SK-N-SH treated with all-trans-retinoic acid at 6 μM for 48 hours (cell line): ENCODE measurements around the gene PRKAA1.
A peak's percentile ranks its signal among the peaks of the same experiment; 100 is the strongest.

Source experiments
- ATAC-seq: fragments of 200-7000 bp; cut with Tn5 transposase; 3 replicates; pipeline ENCODE4 v1.9.1; 2020; ENCODE audit warnings: mild to moderate bottlenecking, moderate library complexity
- ARNTL ChIP-seq: fragments of 450-650 bp; formaldehyde crosslinking; IDR thresholded peaks from 2 replicates; pipeline ENCODE4 v1.5.0; 2020; ENCODE audit warnings: low read depth, mild to moderate bottlenecking, moderate library complexity, borderline replicate concordance
- BACH2 ChIP-seq: fragments of 250-450 bp; sonication (Bioruptor Pico); IDR thresholded peaks from 2 replicates; pipeline ENCODE4 v1.9.0; 2021; ENCODE audit warnings: mild to moderate bottlenecking, borderline replicate concordance
- CSDC2 ChIP-seq: fragments of 250-450 bp; sonication (Bioruptor Pico); IDR thresholded peaks from 2 replicates; pipeline ENCODE4 v1.5.0; 2020; ENCODE audit warnings: mild to moderate bottlenecking, moderate library complexity
- ESRRG ChIP-seq: fragments of 250-450 bp; sonication (Bioruptor Pico); IDR thresholded peaks from 2 replicates; pipeline ENCODE4 v1.6.1; 2021; ENCODE audit warnings: mild to moderate bottlenecking
- GLIS3 ChIP-seq: fragments of 250-450 bp; sonication (Bioruptor Pico); IDR thresholded peaks from 2 replicates; pipeline ENCODE4 v1.5.0; 2020; ENCODE audit warnings: mild to moderate bottlenecking, moderate library complexity
- ISL1 ChIP-seq: fragments of 250-450 bp; sonication (Bioruptor Pico); IDR thresholded peaks from 2 replicates; pipeline ENCODE4 v2.1.2; 2022; ENCODE audit warnings: mild to moderate bottlenecking, moderate library complexity
- OSR1 ChIP-seq: fragments of 250-450 bp; sonication (Bioruptor Pico); IDR thresholded peaks from 2 replicates; pipeline ENCODE4 v1.8.0; 2022; ENCODE audit warnings: moderate library complexity, mild to moderate bottlenecking, inconsistent platforms
- SNAI2 ChIP-seq: fragments of 250-450 bp; sonication (Bioruptor Pico); IDR thresholded peaks from 2 replicates; pipeline ENCODE4 v1.5.0; 2020; ENCODE audit warnings: mild to moderate bottlenecking, moderate library complexity
- TCF4 ChIP-seq: fragments of 250-450 bp; sonication (Bioruptor Pico); IDR thresholded peaks from 2 replicates; pipeline ENCODE4 v1.8.0; 2021; ENCODE audit warnings: mild to moderate bottlenecking, moderate library complexity, borderline replicate concordance
- TOX ChIP-seq: fragments of 250-450 bp; sonication (Bioruptor Pico); IDR thresholded peaks from 2 replicates; pipeline ENCODE4 v1.8.0; 2021; ENCODE audit warnings: mild to moderate bottlenecking, moderate library complexity, borderline replicate concordance
- ZC3H10 ChIP-seq: fragments of 250-450 bp; sonication (Bioruptor Pico); IDR thresholded peaks from 2 replicates; pipeline ENCODE4 v1.5.1; 2021; ENCODE audit warnings: mild to moderate bottlenecking, moderate library complexity
- ZFP3 ChIP-seq: fragments of 250-450 bp; sonication (Bioruptor Pico); IDR thresholded peaks from 2 replicates; pipeline ENCODE4 v1.5.0; 2020; ENCODE audit warnings: mild to moderate bottlenecking, moderate library complexity
- ZFP30 ChIP-seq: fragments of 450-650 bp; formaldehyde crosslinking; IDR thresholded peaks from 2 replicates; pipeline ENCODE4 v1.5.0; 2022; ENCODE audit warnings: mild to moderate bottlenecking, moderate library complexity
- ZNF565 ChIP-seq: fragments of 450-650 bp; formaldehyde crosslinking; conservative IDR thresholded peaks from 2 replicates; pipeline ENCODE4 v1.5.0; 2020; ENCODE audit warnings: low read depth, mild to moderate bottlenecking, moderate library complexity
- ZNF70 ChIP-seq: fragments of 450-650 bp; formaldehyde crosslinking; IDR thresholded peaks from 2 replicates; pipeline ENCODE4 v1.5.0; 2020; ENCODE audit warnings: mild to moderate bottlenecking, moderate library complexity
- ZNF8 ChIP-seq: fragments of 450-650 bp; formaldehyde crosslinking; IDR thresholded peaks from 2 replicates; pipeline ENCODE4 v1.5.0; 2020; ENCODE audit warnings: mild to moderate bottlenecking, moderate library complexity
- TF ChIP-seq, protein P1 (sequence below): fragments of 250-450 bp; sonication (Bioruptor Pico); IDR thresholded peaks from 2 replicates; pipeline ENCODE4 v1.5.1; 2021; ENCODE audit warnings: mild to moderate bottlenecking, moderate library complexity
- TF ChIP-seq, protein P2 (sequence below): fragments of 250-450 bp; sonication (Bioruptor Pico); IDR thresholded peaks from 2 replicates; pipeline ENCODE4 v1.5.1; 2020; ENCODE audit warnings: low read depth, mild to moderate bottlenecking, moderate library complexity
- TF ChIP-seq, protein P3 (sequence below): fragments of 250-450 bp; sonication (Bioruptor Pico); IDR thresholded peaks from 2 replicates; pipeline ENCODE4 v1.8.0; 2020; ENCODE audit warnings: mild to moderate bottlenecking, moderate library complexity, borderline replicate concordance

Gene PRKAA1

DNA sequence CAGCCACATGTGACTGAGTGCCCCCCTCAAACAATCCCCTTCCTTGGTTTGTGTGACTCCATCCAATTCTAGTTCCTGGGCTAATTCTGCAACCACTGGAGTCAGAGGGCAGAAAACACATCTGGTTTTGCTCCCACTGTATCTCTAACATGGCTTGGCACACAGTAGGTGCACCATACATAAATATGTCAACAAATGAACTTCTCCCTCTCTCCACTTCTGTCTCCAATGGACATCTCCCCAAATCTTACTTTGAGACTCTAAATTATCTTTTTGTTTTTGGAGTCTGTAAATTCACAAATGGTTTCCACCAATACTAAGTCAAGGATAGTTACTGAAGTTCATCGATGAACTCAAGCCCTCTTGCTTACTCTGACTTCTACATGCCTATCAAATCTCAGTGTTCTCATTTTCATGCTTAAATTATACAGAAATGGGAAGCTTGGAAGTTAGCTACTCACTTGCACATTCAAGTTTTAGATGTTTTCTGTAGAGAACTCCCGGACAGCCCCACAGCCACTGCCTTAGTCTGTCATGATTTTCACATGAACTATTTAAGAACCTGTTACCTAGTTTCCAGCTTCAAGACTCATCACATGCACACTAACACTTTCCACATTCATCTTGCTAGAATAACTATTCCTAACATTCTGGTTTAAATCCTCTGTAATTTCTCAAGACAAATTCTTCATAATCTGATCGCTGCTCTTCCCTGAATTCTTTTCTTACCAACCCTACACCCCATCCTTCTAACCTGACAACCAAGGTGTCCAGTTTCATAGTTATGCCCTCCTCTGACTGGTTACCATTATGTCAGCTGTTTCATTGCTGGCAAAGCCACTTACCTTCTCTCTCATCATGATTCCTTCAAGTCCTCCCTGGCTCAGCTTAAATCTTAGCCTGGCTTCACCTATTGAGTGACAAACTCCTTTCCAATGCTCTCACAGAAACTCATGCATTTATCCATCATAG lies 30.8 kb upstream of the PRKAA1 start:
- ATAC-seq, result no peak
- TF ChIP-seq, protein P1, sequence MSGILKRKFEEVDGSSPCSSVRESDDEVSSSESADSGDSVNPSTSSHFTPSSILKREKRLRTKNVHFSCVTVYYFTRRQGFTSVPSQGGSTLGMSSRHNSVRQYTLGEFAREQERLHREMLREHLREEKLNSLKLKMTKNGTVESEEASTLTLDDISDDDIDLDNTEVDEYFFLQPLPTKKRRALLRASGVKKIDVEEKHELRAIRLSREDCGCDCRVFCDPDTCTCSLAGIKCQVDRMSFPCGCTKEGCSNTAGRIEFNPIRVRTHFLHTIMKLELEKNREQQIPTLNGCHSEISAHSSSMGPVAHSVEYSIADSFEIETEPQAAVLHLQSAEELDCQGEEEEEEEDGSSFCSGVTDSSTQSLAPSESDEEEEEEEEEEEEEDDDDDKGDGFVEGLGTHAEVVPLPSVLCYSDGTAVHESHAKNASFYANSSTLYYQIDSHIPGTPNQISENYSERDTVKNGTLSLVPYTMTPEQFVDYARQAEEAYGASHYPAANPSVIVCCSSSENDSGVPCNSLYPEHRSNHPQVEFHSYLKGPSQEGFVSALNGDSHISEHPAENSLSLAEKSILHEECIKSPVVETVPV (CRISPR knock-in tag), result 0 out of 2 replicates have a peak, but pooled peaks have one; percentile 22
- TF ChIP-seq ZNF565 (CRISPR knock-in tag) (no peak), ZFP3 (CRISPR knock-in tag) (no peak), ESRRG (CRISPR knock-in tag) (peak; percentile 11; the same call in 1 of the 2 replicates), GLIS3 (CRISPR knock-in tag) (peak; percentile 61; the same call in 1 of the 2 replicates), ARNTL (no peak), ISL1 (CRISPR knock-in tag) (no peak), TOX (CRISPR knock-in tag) (no peak; the same call in 1 of the 2 replicates), TCF4 (CRISPR knock-in tag) (no peak)
- TF ChIP-seq, protein P2, sequence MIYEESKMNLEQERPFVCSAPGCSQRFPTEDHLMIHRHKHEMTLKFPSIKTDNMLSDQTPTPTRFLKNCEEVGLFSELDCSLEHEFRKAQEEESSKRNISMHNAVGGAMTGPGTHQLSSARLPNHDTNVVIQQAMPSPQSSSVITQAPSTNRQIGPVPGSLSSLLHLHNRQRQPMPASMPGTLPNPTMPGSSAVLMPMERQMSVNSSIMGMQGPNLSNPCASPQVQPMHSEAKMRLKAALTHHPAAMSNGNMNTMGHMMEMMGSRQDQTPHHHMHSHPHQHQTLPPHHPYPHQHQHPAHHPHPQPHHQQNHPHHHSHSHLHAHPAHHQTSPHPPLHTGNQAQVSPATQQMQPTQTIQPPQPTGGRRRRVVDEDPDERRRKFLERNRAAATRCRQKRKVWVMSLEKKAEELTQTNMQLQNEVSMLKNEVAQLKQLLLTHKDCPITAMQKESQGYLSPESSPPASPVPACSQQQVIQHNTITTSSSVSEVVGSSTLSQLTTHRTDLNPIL (CRISPR knock-in tag), result peak; percentile 56; the same call in 1 of the 2 replicates
- TF ChIP-seq, protein P3, sequence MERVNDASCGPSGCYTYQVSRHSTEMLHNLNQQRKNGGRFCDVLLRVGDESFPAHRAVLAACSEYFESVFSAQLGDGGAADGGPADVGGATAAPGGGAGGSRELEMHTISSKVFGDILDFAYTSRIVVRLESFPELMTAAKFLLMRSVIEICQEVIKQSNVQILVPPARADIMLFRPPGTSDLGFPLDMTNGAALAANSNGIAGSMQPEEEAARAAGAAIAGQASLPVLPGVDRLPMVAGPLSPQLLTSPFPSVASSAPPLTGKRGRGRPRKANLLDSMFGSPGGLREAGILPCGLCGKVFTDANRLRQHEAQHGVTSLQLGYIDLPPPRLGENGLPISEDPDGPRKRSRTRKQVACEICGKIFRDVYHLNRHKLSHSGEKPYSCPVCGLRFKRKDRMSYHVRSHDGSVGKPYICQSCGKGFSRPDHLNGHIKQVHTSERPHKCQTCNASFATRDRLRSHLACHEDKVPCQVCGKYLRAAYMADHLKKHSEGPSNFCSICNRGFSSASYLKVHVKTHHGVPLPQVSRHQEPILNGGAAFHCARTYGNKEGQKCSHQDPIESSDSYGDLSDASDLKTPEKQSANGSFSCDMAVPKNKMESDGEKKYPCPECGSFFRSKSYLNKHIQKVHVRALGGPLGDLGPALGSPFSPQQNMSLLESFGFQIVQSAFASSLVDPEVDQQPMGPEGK (CRISPR knock-in tag), result no peak

DNA sequence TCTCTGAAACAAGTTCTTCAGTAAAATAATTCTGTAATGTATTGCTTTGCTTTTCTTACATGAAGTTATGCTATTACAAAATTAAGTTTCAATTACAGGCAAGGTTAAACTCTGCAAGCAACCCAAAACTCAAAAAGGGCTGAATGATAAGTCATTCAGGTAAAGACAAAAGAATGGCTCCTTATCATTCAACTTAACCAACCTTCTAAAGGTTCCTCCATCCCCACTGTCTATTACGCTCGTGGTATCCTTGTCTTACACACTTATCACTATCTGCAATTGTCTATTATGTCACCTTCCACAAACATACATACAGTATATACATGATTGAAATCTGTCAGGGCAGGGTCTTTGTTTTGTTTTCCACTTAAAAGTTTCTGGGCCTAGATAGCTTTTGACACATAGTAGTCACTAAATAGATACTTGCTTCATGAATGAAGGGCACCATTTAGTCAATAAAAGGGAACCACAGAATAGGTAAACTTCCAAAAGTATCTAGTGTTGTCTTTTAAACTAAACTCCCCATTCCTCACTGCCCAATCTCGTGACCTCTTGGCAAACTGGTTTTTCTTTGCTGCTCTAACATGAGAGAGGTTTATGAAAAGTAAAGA lies 30.0 kb upstream of the PRKAA1 start:
- TF ChIP-seq TOX (CRISPR knock-in tag) (no peak), ZNF70 (CRISPR knock-in tag) (no peak), ZNF8 (no peak), SNAI2 (CRISPR knock-in tag) (no peak), ZNF565 (CRISPR knock-in tag) (no peak), ZFP3 (CRISPR knock-in tag) (no peak), ZFP30 (CRISPR knock-in tag) (no peak), BACH2 (no peak), GLIS3 (CRISPR knock-in tag) (no peak), ZC3H10 (CRISPR knock-in tag) (no peak)
- TF ChIP-seq, protein P3 (CRISPR knock-in tag), result no peak

DNA sequence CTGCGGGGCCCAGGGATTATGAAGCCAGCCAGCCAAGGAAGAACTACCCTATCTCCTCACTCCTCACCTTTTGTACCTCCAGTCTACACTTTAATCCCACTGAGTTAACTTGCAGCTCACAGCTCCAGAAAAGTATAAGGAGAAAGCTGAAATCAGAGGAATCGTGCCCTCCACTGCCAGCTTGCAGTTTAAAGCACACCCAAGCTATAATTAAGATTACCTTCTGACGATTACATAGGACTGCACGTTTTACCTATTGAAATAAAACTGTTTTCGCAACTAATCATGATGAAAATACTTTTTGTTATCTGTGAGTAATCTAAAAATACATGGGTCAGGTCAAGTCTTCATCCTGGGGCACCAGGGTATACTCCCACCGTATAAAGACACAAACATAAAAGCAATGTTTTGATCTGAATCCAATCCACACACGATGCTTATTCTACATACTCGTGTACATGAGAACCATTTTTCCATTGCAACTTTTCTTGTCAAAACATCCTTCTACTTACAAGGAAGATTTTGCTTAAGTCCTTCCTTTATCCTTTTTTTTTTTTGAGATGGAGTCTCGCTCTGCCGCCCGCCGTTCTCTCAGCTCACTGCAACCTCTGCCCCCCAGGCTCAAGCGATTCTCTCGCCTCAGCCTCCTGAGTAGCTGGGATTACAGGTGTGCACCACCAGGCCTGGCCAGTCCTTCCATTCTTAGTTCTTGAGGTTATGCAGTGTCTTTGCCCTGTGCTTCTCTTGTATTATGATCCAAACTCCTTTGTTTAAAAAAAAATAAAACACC lies 29.2 kb upstream of the PRKAA1 start:
- no peak for ATAC-seq
- no peak for TF ChIP-seq ARNTL
- TF ChIP-seq CSDC2 (CRISPR knock-in tag), result no peak
- TF ChIP-seq OSR1 (CRISPR knock-in tag), result no peak
- TF ChIP-seq ESRRG (CRISPR knock-in tag), result no peak
- no peak for TF ChIP-seq GLIS3 (CRISPR knock-in tag)
- no peak for TF ChIP-seq BACH2
- no peak for TF ChIP-seq SNAI2 (CRISPR knock-in tag)
- TF ChIP-seq ZFP3 (CRISPR knock-in tag), result no peak

More for the DNA sequence above, 30.0 kb upstream of the PRKAA1 start:
- ATAC-seq, result no peak
